HEK293 (cell line): ENCODE measurements around the gene RECK.
A peak's percentile ranks its signal among the peaks of the same experiment; 100 is the strongest.

Experiments
- CTCF ChIA-PET: fragments of 350-600 bp; formaldehyde crosslinking; extraction: SDS; loops from one replicate; lab custom pipeline; 2021; ENCODE audit warnings: antibody characterized with exemption; lab: Yijun Ruan, JAX
- POLR2A ChIA-PET: fragments of 300-600 bp; formaldehyde crosslinking; extraction: SDS; loops from one replicate; lab custom pipeline; 2020; ENCODE audit warnings: antibody characterized with exemption, inconsistent platforms; lab: Yijun Ruan, JAX
- H3K27ac ChIP-seq: fragments of 200-500 bp; sonication (Bioruptor generic); 2 replicates; pipeline ENCODE4 v1.5.1; 2014; ENCODE audit warnings: low read depth, low read length, control low read depth, inconsistent platforms; ENCODE audit errors: extremely low read depth
- H3K36me3 ChIP-seq, 2 experiments: fragments of 200-500 bp in 1 of 2; sonication (Bioruptor generic) in 1 of 2; 1 replicate in 1 of 2; 2 replicates in 1 of 2; pipeline ENCODE4 v1.5.1; 2014 to 2017; ENCODE audit warnings: inconsistent platforms in 2 of 2, low read length in 2 of 2; ENCODE audit not compliant: control insufficient read depth in 2 of 2, insufficient read depth in 1 of 2
- H3K4me1 ChIP-seq: fragments of 200-500 bp; sonication (Bioruptor generic); 2 replicates; pipeline ENCODE4 v1.5.1; 2014; ENCODE audit warnings: mild to moderate bottlenecking, low read length, inconsistent platforms; ENCODE audit not compliant: control insufficient read depth, insufficient read depth
- H3K4me3 ChIP-seq: 2 replicates; pipeline ENCODE4 v1.5.1; 2011; ENCODE audit warnings: low read depth, mild to moderate bottlenecking, control low read depth, low read length, moderate library complexity
- H3K9me3 ChIP-seq: fragments of 200-500 bp; sonication (Bioruptor generic); 2 replicates; pipeline ENCODE4 v1.5.1; 2014; ENCODE audit warnings: low read depth, low read length, inconsistent platforms; ENCODE audit not compliant: control insufficient read depth, insufficient read depth
- GLI4 ChIP-seq: fragments of 450-650 bp; formaldehyde crosslinking; IDR thresholded peaks from 2 replicates; pipeline ENCODE4 v1.5.1; 2016; ENCODE audit warnings: missing biosample characterization, missing genetic modification characterization
- KLF9 ChIP-seq: fragments of 450-650 bp; formaldehyde crosslinking; IDR thresholded peaks from 2 replicates; pipeline ENCODE4 v1.5.1; 2016; ENCODE audit warnings: missing biosample characterization, missing genetic modification characterization, low read depth
- OVOL3 ChIP-seq: fragments of 450-650 bp; formaldehyde crosslinking; IDR thresholded peaks from 2 replicates; pipeline ENCODE4 v1.5.1; 2016; ENCODE audit warnings: missing biosample characterization, missing genetic modification characterization
- PRDM1 ChIP-seq: fragments of 450-650 bp; formaldehyde crosslinking; IDR thresholded peaks from 2 replicates; pipeline ENCODE4; 2016; ENCODE audit warnings: missing biosample characterization, missing genetic modification characterization
- SCRT1 ChIP-seq: fragments of 450-650 bp; formaldehyde crosslinking; IDR thresholded peaks from 2 replicates; pipeline ENCODE4 v1.5.1; 2016; ENCODE audit warnings: missing biosample characterization, missing genetic modification characterization, borderline replicate concordance
- TCF7L2 ChIP-seq: IDR thresholded peaks from 2 replicates; pipeline ENCODE4 v1.6.1; 2011; ENCODE audit warnings: low read depth, mild to moderate bottlenecking, inconsistent platforms, low read length, moderate library complexity, borderline replicate concordance
- ZBTB21 ChIP-seq: fragments of 450-650 bp; formaldehyde crosslinking; IDR thresholded peaks from 2 replicates; pipeline ENCODE4 v1.5.1; 2017; ENCODE audit warnings: missing biosample characterization, missing genetic modification characterization
- ZFP3 ChIP-seq: fragments of 450-650 bp; formaldehyde crosslinking; IDR thresholded peaks from 2 replicates; pipeline ENCODE4 v1.5.1; 2016; ENCODE audit warnings: low read depth, missing biosample characterization, missing genetic modification characterization
- ZNF132 ChIP-seq: fragments of 450-650 bp; formaldehyde crosslinking; IDR thresholded peaks from 2 replicates; pipeline ENCODE4 v1.5.1; 2017; ENCODE audit warnings: missing biosample characterization, missing genetic modification characterization, borderline replicate concordance
- ZNF16 ChIP-seq: fragments of 450-650 bp; formaldehyde crosslinking; IDR thresholded peaks from 2 replicates; pipeline ENCODE4 v1.5.1; 2016; ENCODE audit warnings: low read depth, missing biosample characterization, missing genetic modification characterization
- ZNF23 ChIP-seq: fragments of 450-650 bp; formaldehyde crosslinking; IDR thresholded peaks from 2 replicates; pipeline ENCODE4 v1.5.1; 2016; ENCODE audit warnings: missing biosample characterization, missing genetic modification characterization, borderline replicate concordance
- ZNF311 ChIP-seq: fragments of 450-650 bp; formaldehyde crosslinking; IDR thresholded peaks from 2 replicates; pipeline ENCODE4 v1.5.1; 2017; ENCODE audit warnings: missing biosample characterization, missing genetic modification characterization, borderline replicate concordance
- ZNF366 ChIP-seq: fragments of 450-650 bp; formaldehyde crosslinking; conservative IDR thresholded peaks from 2 replicates; pipeline ENCODE4 v1.5.1; 2016; ENCODE audit warnings: missing biosample characterization, missing genetic modification characterization
- ZNF394 ChIP-seq: fragments of 450-650 bp; formaldehyde crosslinking; IDR thresholded peaks from 2 replicates; pipeline ENCODE4 v1.5.1; 2016; ENCODE audit warnings: missing biosample characterization, missing genetic modification characterization, mild to moderate bottlenecking, moderate library complexity, borderline replicate concordance
- ZNF501 ChIP-seq: fragments of 450-650 bp; formaldehyde crosslinking; IDR thresholded peaks from 2 replicates; pipeline ENCODE4 v1.5.1; 2016; ENCODE audit warnings: missing biosample characterization, missing genetic modification characterization
- ZNF521 ChIP-seq: fragments of 450-650 bp; formaldehyde crosslinking; IDR thresholded peaks from 2 replicates; pipeline ENCODE4 v1.5.1; 2017; ENCODE audit warnings: missing biosample characterization, mild to moderate bottlenecking, missing genetic modification characterization
- ZNF530 ChIP-seq: fragments of 450-650 bp; formaldehyde crosslinking; IDR thresholded peaks from 2 replicates; pipeline ENCODE4 v1.5.1; 2016; ENCODE audit warnings: low read depth, missing biosample characterization, missing genetic modification characterization
- ZNF596 ChIP-seq: fragments of 450-650 bp; IDR thresholded peaks from 2 replicates; pipeline ENCODE4 v1.5.0; 2018; ENCODE audit warnings: missing biosample characterization, mild to moderate bottlenecking, missing genetic modification characterization, moderate library complexity
- ZNF645 ChIP-seq: fragments of 450-650 bp; formaldehyde crosslinking; IDR thresholded peaks from 2 replicates; pipeline ENCODE4; 2016; ENCODE audit warnings: missing biosample characterization, missing genetic modification characterization
- TF ChIP-seq, protein P1 (sequence below): fragments of 450-650 bp; formaldehyde crosslinking; IDR thresholded peaks from 2 replicates; pipeline ENCODE4 v1.5.1; 2016; ENCODE audit warnings: missing biosample characterization, missing genetic modification characterization
- TF ChIP-seq, protein P2 (sequence below): fragments of 450-650 bp; formaldehyde crosslinking; IDR thresholded peaks from 2 replicates; pipeline ENCODE4 v1.5.1; 2016; ENCODE audit warnings: missing biosample characterization, missing genetic modification characterization
- TF ChIP-seq, protein P3 (sequence below): fragments of 450-650 bp; formaldehyde crosslinking; conservative IDR thresholded peaks from 2 replicates; pipeline ENCODE4 v1.5.1; 2016; ENCODE audit warnings: low read depth, missing biosample characterization, missing genetic modification characterization

Gene RECK

DNA sequence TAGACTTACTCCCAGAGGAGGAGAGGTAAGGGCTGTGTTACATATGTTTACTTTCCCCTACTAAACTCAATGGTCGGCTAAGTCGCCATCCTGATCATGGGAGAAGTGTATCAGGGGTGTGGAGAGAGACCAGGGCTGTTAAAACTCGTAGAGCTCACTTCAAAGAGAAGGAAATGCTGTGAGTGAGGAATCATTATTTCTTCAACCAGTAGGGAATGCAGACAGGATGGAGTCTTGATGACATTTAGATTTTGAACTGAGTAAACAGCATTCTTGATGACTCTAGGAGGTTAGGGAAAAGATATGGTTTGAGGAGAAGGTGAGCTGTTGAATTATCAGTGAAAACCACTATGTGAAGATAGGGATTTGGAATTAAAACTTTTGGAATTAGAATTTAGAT is 17.3 kb downstream of the RECK start:
- H3K9me3 ChIP-seq: no peaks in the 10 kb centered on the region
- H3K27ac ChIP-seq: no peak overlapping the region
- TF ChIP-seq ZNF530 (tag by site-specific recombination) (no peak), TCF7L2 (peak; percentile 46; the same call in 1 of the 2 replicates), ZNF501 (tag by site-specific recombination) (no peak), ZFP3 (tag by site-specific recombination) (no peak), ZNF23 (no peak), ZNF16 (tag by site-specific recombination) (no peak), ZBTB21 (no peak), SCRT1 (tag by site-specific recombination) (no peak), ZNF596 (tag by site-specific recombination) (no peak), PRDM1 (tag by site-specific recombination) (peak; percentile 17; the same call in 1 of the 2 replicates), KLF9 (tag by site-specific recombination) (no peak)
- TF ChIP-seq, protein P1, sequence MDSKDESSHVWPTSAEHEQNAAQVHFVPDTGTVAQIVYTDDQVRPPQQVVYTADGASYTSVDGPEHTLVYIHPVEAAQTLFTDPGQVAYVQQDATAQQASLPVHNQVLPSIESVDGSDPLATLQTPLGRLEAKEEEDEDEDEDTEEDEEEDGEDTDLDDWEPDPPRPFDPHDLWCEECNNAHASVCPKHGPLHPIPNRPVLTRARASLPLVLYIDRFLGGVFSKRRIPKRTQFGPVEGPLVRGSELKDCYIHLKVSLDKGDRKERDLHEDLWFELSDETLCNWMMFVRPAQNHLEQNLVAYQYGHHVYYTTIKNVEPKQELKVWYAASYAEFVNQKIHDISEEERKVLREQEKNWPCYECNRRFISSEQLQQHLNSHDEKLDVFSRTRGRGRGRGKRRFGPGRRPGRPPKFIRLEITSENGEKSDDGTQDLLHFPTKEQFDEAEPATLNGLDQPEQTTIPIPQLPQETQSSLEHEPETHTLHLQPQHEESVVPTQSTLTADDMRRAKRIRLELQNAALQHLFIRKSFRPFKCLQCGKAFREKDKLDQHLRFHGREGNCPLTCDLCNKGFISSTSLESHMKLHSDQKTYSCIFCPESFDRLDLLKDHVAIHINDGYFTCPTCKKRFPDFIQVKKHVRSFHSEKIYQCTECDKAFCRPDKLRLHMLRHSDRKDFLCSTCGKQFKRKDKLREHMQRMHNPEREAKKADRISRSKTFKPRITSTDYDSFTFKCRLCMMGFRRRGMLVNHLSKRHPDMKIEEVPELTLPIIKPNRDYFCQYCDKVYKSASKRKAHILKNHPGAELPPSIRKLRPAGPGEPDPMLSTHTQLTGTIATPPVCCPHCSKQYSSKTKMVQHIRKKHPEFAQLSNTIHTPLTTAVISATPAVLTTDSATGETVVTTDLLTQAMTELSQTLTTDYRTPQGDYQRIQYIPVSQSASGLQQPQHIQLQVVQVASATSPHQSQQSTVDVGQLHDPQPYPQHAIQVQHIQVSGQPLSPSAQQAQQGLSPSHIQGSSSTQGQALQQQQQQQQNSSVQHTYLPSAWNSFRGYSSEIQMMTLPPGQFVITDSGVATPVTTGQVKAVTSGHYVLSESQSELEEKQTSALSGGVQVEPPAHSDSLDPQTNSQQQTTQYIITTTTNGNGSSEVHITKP: no peak
- TF ChIP-seq, protein P2, sequence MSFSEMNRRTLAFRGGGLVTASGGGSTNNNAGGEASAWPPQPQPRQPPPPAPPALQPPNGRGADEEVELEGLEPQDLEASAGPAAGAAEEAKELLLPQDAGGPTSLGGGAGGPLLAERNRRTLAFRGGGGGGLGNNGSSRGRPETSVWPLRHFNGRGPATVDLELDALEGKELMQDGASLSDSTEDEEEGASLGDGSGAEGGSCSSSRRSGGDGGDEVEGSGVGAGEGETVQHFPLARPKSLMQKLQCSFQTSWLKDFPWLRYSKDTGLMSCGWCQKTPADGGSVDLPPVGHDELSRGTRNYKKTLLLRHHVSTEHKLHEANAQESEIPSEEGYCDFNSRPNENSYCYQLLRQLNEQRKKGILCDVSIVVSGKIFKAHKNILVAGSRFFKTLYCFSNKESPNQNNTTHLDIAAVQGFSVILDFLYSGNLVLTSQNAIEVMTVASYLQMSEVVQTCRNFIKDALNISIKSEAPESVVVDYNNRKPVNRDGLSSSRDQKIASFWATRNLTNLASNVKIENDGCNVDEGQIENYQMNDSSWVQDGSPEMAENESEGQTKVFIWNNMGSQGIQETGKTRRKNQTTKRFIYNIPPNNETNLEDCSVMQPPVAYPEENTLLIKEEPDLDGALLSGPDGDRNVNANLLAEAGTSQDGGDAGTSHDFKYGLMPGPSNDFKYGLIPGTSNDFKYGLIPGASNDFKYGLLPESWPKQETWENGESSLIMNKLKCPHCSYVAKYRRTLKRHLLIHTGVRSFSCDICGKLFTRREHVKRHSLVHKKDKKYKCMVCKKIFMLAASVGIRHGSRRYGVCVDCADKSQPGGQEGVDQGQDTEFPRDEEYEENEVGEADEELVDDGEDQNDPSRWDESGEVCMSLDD: no peak
- 0 out of 2 replicates have a peak, but pooled peaks cover 3% of the 10 kb centered on the region for H3K4me1 ChIP-seq
- ChIA-PET POLR2A (interaction anchor here (0.5 kb wide), 1 partner anchor 79 kb away, joined by 3 read pairs; no protein-coding TSS in a partner anchor), CTCF (interaction anchor here (0.6 to 1.6 kb wide), 4 partner anchors 13 to 202 kb away, joined by 3 to 5 read pairs (median 4); no protein-coding TSS in a partner anchor)
- no peaks in the 10 kb centered on the region; a peak in 1 of 3 replicates for H3K36me3 ChIP-seq
- no peak overlapping the region for H3K4me3 ChIP-seq

- ChIA-PET CTCF (interaction anchor here (0.6 to 0.8 kb wide), 5 partner anchors 36 to 894 kb away, joined by 3 to 4 read pairs (median 4); no protein-coding TSS in a partner anchor), POLR2A (interaction anchor here (1.6 kb wide), 1 partner anchor 134 kb away, joined by 6 read pairs; the partner anchor contains the start of gene CLTA)
- no peaks in the 10 kb centered on the region for H3K9me3 ChIP-seq
- no peak overlapping the region for H3K4me3 ChIP-seq
- H3K4me1 ChIP-seq: 0 out of 2 replicates have a peak, but pooled peaks cover 3% of the 10 kb centered on the region
- TF ChIP-seq ZNF521 (no peak), ZNF366 (tag by site-specific recombination) (no peak), GLI4 (tag by site-specific recombination) (no peak), ZNF394 (tag by site-specific recombination) (no peak), OVOL3 (tag by site-specific recombination) (no peak), ZNF645 (tag by site-specific recombination) (no peak), ZNF132 (no peak), KLF9 (tag by site-specific recombination) (no peak), ZNF311 (no peak)
- TF ChIP-seq, protein P3, sequence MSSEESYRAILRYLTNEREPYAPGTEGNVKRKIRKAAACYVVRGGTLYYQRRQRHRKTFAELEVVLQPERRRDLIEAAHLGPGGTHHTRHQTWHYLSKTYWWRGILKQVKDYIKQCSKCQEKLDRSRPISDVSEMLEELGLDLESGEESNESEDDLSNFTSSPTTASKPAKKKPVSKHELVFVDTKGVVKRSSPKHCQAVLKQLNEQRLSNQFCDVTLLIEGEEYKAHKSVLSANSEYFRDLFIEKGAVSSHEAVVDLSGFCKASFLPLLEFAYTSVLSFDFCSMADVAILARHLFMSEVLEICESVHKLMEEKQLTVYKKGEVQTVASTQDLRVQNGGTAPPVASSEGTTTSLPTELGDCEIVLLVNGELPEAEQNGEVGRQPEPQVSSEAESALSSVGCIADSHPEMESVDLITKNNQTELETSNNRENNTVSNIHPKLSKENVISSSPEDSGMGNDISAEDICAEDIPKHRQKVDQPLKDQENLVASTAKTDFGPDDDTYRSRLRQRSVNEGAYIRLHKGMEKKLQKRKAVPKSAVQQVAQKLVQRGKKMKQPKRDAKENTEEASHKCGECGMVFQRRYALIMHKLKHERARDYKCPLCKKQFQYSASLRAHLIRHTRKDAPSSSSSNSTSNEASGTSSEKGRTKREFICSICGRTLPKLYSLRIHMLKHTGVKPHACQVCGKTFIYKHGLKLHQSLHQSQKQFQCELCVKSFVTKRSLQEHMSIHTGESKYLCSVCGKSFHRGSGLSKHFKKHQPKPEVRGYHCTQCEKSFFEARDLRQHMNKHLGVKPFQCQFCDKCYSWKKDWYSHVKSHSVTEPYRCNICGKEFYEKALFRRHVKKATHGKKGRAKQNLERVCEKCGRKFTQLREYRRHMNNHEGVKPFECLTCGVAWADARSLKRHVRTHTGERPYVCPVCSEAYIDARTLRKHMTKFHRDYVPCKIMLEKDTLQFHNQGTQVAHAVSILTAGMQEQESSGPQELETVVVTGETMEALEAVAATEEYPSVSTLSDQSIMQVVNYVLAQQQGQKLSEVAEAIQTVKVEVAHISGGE (tag by site-specific recombination): no peak
- no peak overlapping the region for H3K27ac ChIP-seq
- H3K36me3 ChIP-seq: peaks cover 0 to 5% of the 10 kb centered on the region in 2 experiments; a peak in 2 of 3 replicates
Observed at GRCh38 chr9:36056896-36057295, 20.2 kb downstream of the RECK start.
